GM23248 (cell line): ENCODE data around the gene MAP3K9. TPM values are rescaled to one million over a fixed set of nuclear protein-coding genes. Genes with fewer than 3 reads are reported as not detected.
"Not testable (repeated sequence)": the region's sequence is repeated elsewhere in the genome, so short reads cannot be mapped to it uniquely, and the experiment has no call there.

Experiments used
- DNase-seq: peaks from one replicate; pipeline ENCODE4 v3.0.0-alpha.2; 2015
- H2AFZ ChIP-seq: fragments of 200-600 bp; sonication (generic); 2 replicates; pipeline ENCODE4 v1.6.1; 2016; ENCODE audit warnings: antibody characterized with exemption
- H3F3A ChIP-seq: fragments of 200-600 bp; sonication (generic); 2 replicates; pipeline ENCODE4 v1.6.1; 2016; ENCODE audit warnings: mild to moderate bottlenecking, antibody characterized with exemption, mixed run types; ENCODE audit not compliant: insufficient read depth
- H3K27ac ChIP-seq: fragments of 200-600 bp; sonication (generic); 2 replicates; pipeline ENCODE4 v1.5.1; 2016; ENCODE audit warnings: mild to moderate bottlenecking
- H3K27me3 ChIP-seq: fragments of 200-600 bp; sonication (generic); replicated peaks from 2 replicates; pipeline ENCODE4 v1.6.1; 2016; ENCODE audit warnings: mild to moderate bottlenecking; ENCODE audit not compliant: insufficient read depth
- H3K36me3 ChIP-seq: fragments of 200-600 bp; sonication (generic); 2 replicates; pipeline ENCODE4 v1.6.1; 2016; ENCODE audit warnings: low read depth, mild to moderate bottlenecking
- H3K4me1 ChIP-seq: fragments of 200-600 bp; sonication (generic); 2 replicates; pipeline ENCODE4 v1.6.1; 2016; ENCODE audit warnings: mild to moderate bottlenecking; ENCODE audit not compliant: insufficient read depth
- H3K4me2 ChIP-seq: fragments of 200-600 bp; sonication (generic); one replicate; pipeline ENCODE4 v1.6.1; 2016; ENCODE audit warnings: mild to moderate bottlenecking; ENCODE audit not compliant: unreplicated experiment
- H3K4me3 ChIP-seq: fragments of 200-600 bp; sonication (generic); 2 replicates; pipeline ENCODE4 v1.5.1; 2016; ENCODE audit warnings: mild to moderate bottlenecking
- H3K79me2 ChIP-seq: fragments of 200-600 bp; sonication (generic); 2 replicates; pipeline ENCODE4 v1.6.1; 2016; ENCODE audit warnings: mild to moderate bottlenecking; ENCODE audit not compliant: insufficient read depth
- H3K9ac ChIP-seq: fragments of 200-600 bp; sonication (generic); 2 replicates; pipeline ENCODE4 v1.6.1; 2016; ENCODE audit warnings: mild to moderate bottlenecking
- H3K9me2 ChIP-seq: fragments of 200-600 bp; sonication (generic); 2 replicates; pipeline ENCODE4 v1.6.1; 2016; ENCODE audit warnings: mixed run types, mild to moderate bottlenecking, moderate library complexity; ENCODE audit not compliant: insufficient read depth
- H3K9me3 ChIP-seq: fragments of 200-600 bp; sonication (generic); one replicate; pipeline ENCODE4 v1.6.1; 2017; ENCODE audit warnings: low read depth
- H4K20me1 ChIP-seq: fragments of 200-600 bp; sonication (generic); 2 replicates; pipeline ENCODE4 v1.6.0; 2016; ENCODE audit not compliant: insufficient read depth
- EZH2 ChIP-seq: fragments of 200-600 bp; sonication (generic); IDR thresholded peaks from 2 replicates; pipeline ENCODE4 v1.6.1; 2018; ENCODE audit warnings: antibody characterized with exemption, mild to moderate bottlenecking; ENCODE audit not compliant: insufficient read depth, poor library complexity, severe bottlenecking
- EZH2phosphoT487 ChIP-seq: fragments of 200-600 bp; sonication (generic); IDR thresholded peaks from 2 replicates; pipeline ENCODE4 v1.6.1; 2018; ENCODE audit warnings: antibody characterized with exemption, moderate library complexity, mild to moderate bottlenecking, low read depth; ENCODE audit not compliant: insufficient read depth
- WGBS, 2 experiments: methylation state at CpG; one replicate each; pipeline ENCODE4 v1.1.6; 2015 to 2017; ENCODE audit warnings: low lambda C conversion rate in 2 of 2, low coverage in 1 of 2; ENCODE audit errors: missing lambda C conversion rate in 2 of 2; 5-methylcytosine and 5-hydroxymethylcytosine counted together
- in situ Hi-C: fragments of 300-500 bp; cut with MboI; formaldehyde crosslinking; loops from 2 replicates; pipeline ENCODE4 v1.15.0; 2020
- polyA plus RNA-seq: library from polyadenylated mRNA; unstranded; fragments of >200 nt; fragmentation: Nextera tagmentation; extraction: Ambion mirVana; gene quantifications from 2 replicates; pipeline ENCODE4 v1.2.1, GENCODE V29; 2016
- total RNA-seq: library from RNA; depleted of rRNA; stranded (reverse); fragments of >200 nt; shearing (Covaris generic); gene quantifications from 2 replicates; pipeline ENCODE4 v1.2.3, GENCODE V29; 2014

The MAP3K9 gene
- total and polyA plus RNA-seq, 2 experiments from 2014 or later: 0.05 TPM; not detected in 1

GRCh38 chr14:70708717-70709570, 100.4 kb downstream of the MAP3K9 start:
- no peaks in the 10 kb centered on the region for H3K36me3 ChIP-seq
- no peak overlapping the region for H3K4me2 ChIP-seq
- no peaks in the 10 kb centered on the region for H3K79me2 ChIP-seq
- peaks cover 40% of the 10 kb centered on the region for H3K27me3 ChIP-seq
- H2AFZ ChIP-seq: no peak overlapping the region
- H4K20me1 ChIP-seq: no peaks in the 10 kb centered on the region
- no peak overlapping the region for H3K27ac ChIP-seq
- H3K9me3 ChIP-seq: no peaks in the 10 kb centered on the region
- WGBS, 2 experiments: 44 to 47% methylated on average over 15 of the region's 15 CpGs
- H3K9me2 ChIP-seq: no peaks in the 10 kb centered on the region
- no peak overlapping the region for H3K4me3 ChIP-seq
- no peak overlapping the region for H3K9ac ChIP-seq
- peaks cover 8% of the 10 kb centered on the region for H3K4me1 ChIP-seq
- no peak for TF ChIP-seq EZH2
- TF ChIP-seq EZH2phosphoT487: no peak
- in situ Hi-C loops: no loop called here
- DNase-seq: no peak
- H3F3A ChIP-seq: no peaks in the 10 kb centered on the region

DNA sequence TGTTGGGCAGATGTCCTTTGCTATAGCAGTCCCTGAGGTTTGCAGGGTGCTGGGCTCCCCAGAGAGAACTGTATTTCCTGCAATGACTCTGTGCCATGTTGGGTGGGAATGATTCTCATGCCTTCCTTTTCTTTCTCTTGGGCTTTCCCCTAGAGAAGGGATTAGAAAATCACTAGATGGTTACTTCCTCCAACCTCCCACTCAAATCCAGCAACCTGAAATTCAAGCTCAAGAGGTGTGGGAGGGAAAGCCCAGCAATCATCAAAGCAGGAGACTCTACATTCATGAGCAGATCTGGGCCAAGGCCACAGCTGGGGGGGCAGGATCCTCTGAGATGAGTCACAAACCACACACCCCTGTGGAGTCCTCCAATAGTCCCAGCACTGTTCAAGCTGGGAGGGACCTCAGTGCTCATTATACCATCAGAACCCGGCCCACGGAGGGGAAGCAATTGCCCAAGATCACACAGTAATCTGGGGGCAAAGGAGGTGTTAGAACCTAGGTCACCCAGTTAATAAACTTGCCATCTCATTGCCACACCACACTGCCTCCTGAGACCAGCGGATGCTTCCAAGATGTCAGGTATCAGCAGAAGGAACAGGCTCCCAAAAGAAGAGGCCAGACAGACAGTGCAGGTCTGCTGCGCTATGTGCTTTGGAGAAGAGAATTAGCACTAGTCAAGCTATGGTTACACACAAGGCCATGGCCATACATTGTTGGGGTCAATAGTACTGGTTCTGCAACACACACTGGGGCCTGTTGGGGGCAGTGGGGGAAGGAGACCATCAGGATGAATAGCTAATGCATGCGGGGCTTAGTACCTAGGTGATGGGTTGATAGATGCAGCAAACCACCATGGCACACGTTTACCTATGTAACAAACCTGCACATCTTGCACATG, 101.9 kb downstream of the MAP3K9 start:
- no peaks in the 10 kb centered on the region for H3K79me2 ChIP-seq
- DNase-seq: peak; percentile 68
- WGBS, 2 experiments: 28 to 31% methylated on average over 6 of the region's 6 CpGs
- in situ Hi-C loops: no loop called here
- no peak overlapping the region for H3K4me2 ChIP-seq
- peaks cover 39% of the 10 kb centered on the region for H3K27me3 ChIP-seq
- TF ChIP-seq EZH2phosphoT487: no peak
- no peak for TF ChIP-seq EZH2
- H3F3A ChIP-seq: no peaks in the 10 kb centered on the region
- no peak overlapping the region for H3K9ac ChIP-seq
- no peak overlapping the region for H3K4me3 ChIP-seq
- no peaks in the 10 kb centered on the region for H3K9me2 ChIP-seq
- no peaks in the 10 kb centered on the region for H4K20me1 ChIP-seq
- H3K4me1 ChIP-seq: peaks cover 8% of the 10 kb centered on the region
- no peaks in the 10 kb centered on the region for H3K9me3 ChIP-seq
- H2AFZ ChIP-seq: no peak overlapping the region
- H3K36me3 ChIP-seq: no peaks in the 10 kb centered on the region
- no peak overlapping the region for H3K27ac ChIP-seq

- H3K9ac ChIP-seq: no peak overlapping the region
- TF ChIP-seq EZH2phosphoT487 (no peak), EZH2 (no peak)
- H3K4me2 ChIP-seq: no peak overlapping the region
- H4K20me1 ChIP-seq: no peaks in the 10 kb centered on the region
- in situ Hi-C loops: no loop called here
- no peaks in the 10 kb centered on the region for H3K36me3 ChIP-seq
- H3K4me1 ChIP-seq: peaks cover 8% of the 10 kb centered on the region
- H3K9me2 ChIP-seq: no peaks in the 10 kb centered on the region
- H3F3A ChIP-seq: no peaks in the 10 kb centered on the region
- H3K79me2 ChIP-seq: no peaks in the 10 kb centered on the region
- DNase-seq: no peak
- no peak overlapping the region for H2AFZ ChIP-seq
- H3K27me3 ChIP-seq: peaks cover 28% of the 10 kb centered on the region
- H3K9me3 ChIP-seq: no peaks in the 10 kb centered on the region
- no peak overlapping the region for H3K4me3 ChIP-seq
- H3K27ac ChIP-seq: no peak overlapping the region
Observed at GRCh38 chr14:70706177-70706576, 103.1 kb downstream of the MAP3K9 start.

- Histone ChIP-seq H3K9ac (no peak overlapping the region), H3K9me3 (no peaks in the 10 kb centered on the region)
- in situ Hi-C loops: no loop called here
Observed at GRCh38 chr14:70704960-70705359, 104.4 kb downstream of the MAP3K9 start.

GRCh38 chr14:70703621-70704168, 105.6 kb downstream of the MAP3K9 start:
- H3K36me3 ChIP-seq, H3K9ac ChIP-seq, in situ Hi-C loops, H3K27ac ChIP-seq, H3K9me3 ChIP-seq, DNase-seq, H3K4me2 ChIP-seq, H3K4me3 ChIP-seq, H2AFZ ChIP-seq, H3K4me1 ChIP-seq, H3F3A ChIP-seq, H3K9me2 ChIP-seq, H3K79me2 ChIP-seq, H4K20me1 ChIP-seq: not testable (repeated sequence)
- peaks cover 23% of the 10 kb centered on the region for H3K27me3 ChIP-seq
- 18 to 20% methylated on average over 1 of the region's 1 CpG for WGBS, 2 experiments

More at GRCh38 chr14:70704960-70705359, 104.4 kb downstream of the MAP3K9 start:
- Histone ChIP-seq H3K4me3 (no peak overlapping the region), H3K27ac (no peak overlapping the region), H2AFZ (no peak overlapping the region), H3F3A (no peaks in the 10 kb centered on the region), H3K27me3 (peaks cover 24% of the 10 kb centered on the region), H4K20me1 (no peaks in the 10 kb centered on the region), H3K79me2 (no peaks in the 10 kb centered on the region), H3K9me2 (no peaks in the 10 kb centered on the region), H3K4me2 (no peak overlapping the region), H3K36me3 (no peaks in the 10 kb centered on the region), H3K4me1 (peaks cover 8% of the 10 kb centered on the region)
- no peak for DNase-seq
- TF ChIP-seq EZH2phosphoT487: no peak
- TF ChIP-seq EZH2: no peak
- 37 to 53% methylated on average over 1 of the region's 1 CpG for WGBS, 2 experiments
